H1 (cell line): ENCODE results near the gene MORF4L1. TPM values are rescaled to one million over a fixed set of nuclear protein-coding genes. Genes with fewer than 3 reads are reported as not detected.
A peak's percentile ranks its signal among the peaks of the same experiment; 100 is the strongest.

Experiments used
- CTCF ChIA-PET: fragments of 300-600 bp; sonication (Branson Sonifier 250); formaldehyde crosslinking; loops from one replicate; lab custom pipeline; 2021; ENCODE audit not compliant: partially characterized antibody; lab: Charles Lee
- POLR2A ChIA-PET: fragments of 300-600 bp; sonication (Branson Sonifier 250); formaldehyde crosslinking; loops from one replicate; lab custom pipeline; 2021; ENCODE audit warnings: inconsistent platforms; ENCODE audit not compliant: partially characterized antibody; lab: Charles Lee
- DNase-seq, 2 experiments: peaks; one replicate each; pipeline versions ENCODE4 v3.0.0 to v3.0.0-alpha.2; 2010 to 2022; ENCODE audit warnings: low spot score in 2 of 2, low read depth in 1 of 2, mixed read lengths in 1 of 2
- FAIRE-seq: peaks from 2 replicates; lab custom pipeline; 2011; peaks lifted over from hg19 to GRCh38; lab: Jason Lieb, UNC
- H2AFZ ChIP-seq: 2 replicates; pipeline ENCODE4 v1.8.1; 2012; ENCODE audit warnings: low read length, inconsistent platforms
- H2AK5ac ChIP-seq: 2 replicates; pipeline ENCODE4 v1.6.1; 2013; ENCODE audit warnings: low read depth, low read length
- H2BK120ac ChIP-seq: replicated peaks from 2 replicates; pipeline ENCODE3; 2013; ENCODE audit warnings: low read depth, low read length, inconsistent platforms
- H2BK12ac ChIP-seq: 2 replicates; pipeline ENCODE4 v1.6.1; 2013; ENCODE audit warnings: low read depth, low read length
- H2BK15ac ChIP-seq: 2 replicates; pipeline ENCODE4 v1.6.1; 2013; ENCODE audit warnings: low read length
- H2BK20ac ChIP-seq: 2 replicates; pipeline ENCODE4 v1.6.1; 2013; ENCODE audit warnings: low read length
- H2BK5ac ChIP-seq: 2 replicates; pipeline ENCODE4 v1.6.1; 2013; ENCODE audit warnings: low read depth, low read length
- H3K14ac ChIP-seq: 2 replicates; pipeline ENCODE4 v1.6.1; 2013; ENCODE audit warnings: inconsistent platforms; ENCODE audit not compliant: insufficient read length
- H3K18ac ChIP-seq: 2 replicates; pipeline ENCODE4 v1.6.1; 2013; ENCODE audit warnings: low read length; ENCODE audit errors: extremely low read depth
- H3K23ac ChIP-seq: 2 replicates; pipeline ENCODE4 v1.6.1; 2013; ENCODE audit warnings: inconsistent platforms; ENCODE audit not compliant: insufficient read length
- H3K23me2 ChIP-seq: 2 replicates; pipeline ENCODE4 v1.6.1; 2013; ENCODE audit warnings: low read depth, low read length
- H3K27ac ChIP-seq: 2 replicates; pipeline ENCODE4 v1.6.1; 2011; ENCODE audit warnings: low read depth, low read length, inconsistent platforms
- H3K27me3 ChIP-seq, 4 experiments: replicated peaks in 1 of 4; 1 replicate in 1 of 4; 2 replicates in 3 of 4; pipeline versions ENCODE4 v1.6.1 to v1.8.1; 2011 to 2013; ENCODE audit warnings: low read length in 3 of 4, mild to moderate bottlenecking in 3 of 4, inconsistent platforms in 2 of 4, mixed read lengths in 2 of 4, moderate library complexity in 1 of 4; ENCODE audit not compliant: control insufficient read depth in 3 of 4, insufficient read depth in 3 of 4; ENCODE audit errors: extremely low read depth in 1 of 4
- H3K36me3 ChIP-seq, 4 experiments: 2 replicates each; pipeline versions ENCODE4 v1.6.1 to v1.8.1; 2011 to 2013; ENCODE audit warnings: mild to moderate bottlenecking in 4 of 4, low read length in 3 of 4, moderate library complexity in 2 of 4, control low read depth in 1 of 4, inconsistent platforms in 1 of 4; ENCODE audit not compliant: insufficient read depth in 4 of 4, control insufficient read depth in 2 of 4
- H3K4ac ChIP-seq: replicated peaks from 2 replicates; pipeline ENCODE3; 2013; ENCODE audit warnings: low read length, low read depth, mixed read lengths, inconsistent platforms; ENCODE audit not compliant: insufficient read length
- H3K4me1 ChIP-seq, 4 experiments: replicated peaks in 1 of 4; 1 replicate in 1 of 4; 2 replicates in 3 of 4; pipeline versions ENCODE4 v1.6.1 to v1.8.1; 2011 to 2013; ENCODE audit warnings: low read length in 3 of 4, inconsistent platforms in 2 of 4, mixed read lengths in 1 of 4; ENCODE audit not compliant: insufficient read depth in 4 of 4, control insufficient read depth in 3 of 4
- H3K4me2 ChIP-seq, 2 experiments: 2 replicates each; pipeline versions ENCODE4 v1.6.1 to v1.8.1; 2011 to 2013; ENCODE audit warnings: low read depth in 2 of 2, low read length in 2 of 2, control low read depth in 1 of 2, inconsistent platforms in 1 of 2, mild to moderate bottlenecking in 1 of 2; ENCODE audit not compliant: insufficient read depth in 1 of 2
- H3K4me3 ChIP-seq, 4 experiments: fragments of 200-600, 300-600 bp in 1 of 4; sonication (generic), shearing (Covaris generic), sonication (Bioruptor Twin) in 1 of 4; 2 replicates each; pipeline versions ENCODE4 v1.5.1 to v1.8.1; 2011 to 2016; ENCODE audit warnings: low read length in 4 of 4, low read depth in 3 of 4, control low read depth in 2 of 4, inconsistent platforms in 2 of 4, mild to moderate bottlenecking in 2 of 4, mixed read lengths in 1 of 4, moderate library complexity in 1 of 4; ENCODE audit not compliant: insufficient read depth in 2 of 4; ENCODE audit errors: extremely low read depth in 1 of 4
- H3K56ac ChIP-seq: replicated peaks from 2 replicates; pipeline ENCODE3; 2013; ENCODE audit warnings: low read depth, mild to moderate bottlenecking, mixed read lengths, low read length, inconsistent platforms; ENCODE audit not compliant: insufficient read length
- H3K79me1 ChIP-seq: 2 replicates; pipeline ENCODE4 v1.6.1; 2013; ENCODE audit warnings: low read depth, low read length, control low read depth
- H3K79me2 ChIP-seq, 2 experiments: 2 replicates each; pipeline versions ENCODE4 v1.6.1 to v1.8.1; 2012 to 2013; ENCODE audit warnings: low read length in 2 of 2, mild to moderate bottlenecking in 2 of 2, inconsistent platforms in 1 of 2; ENCODE audit not compliant: insufficient read depth in 2 of 2, control insufficient read depth in 1 of 2
- H3K9ac ChIP-seq, 4 experiments: replicated peaks in 1 of 4; 1 replicate in 1 of 4; 2 replicates in 3 of 4; pipeline versions ENCODE4 v1.6.1 to v1.8.1; 2011 to 2013; ENCODE audit warnings: low read depth in 3 of 4, low read length in 3 of 4, control low read depth in 2 of 4, mild to moderate bottlenecking in 2 of 4, moderate library complexity in 2 of 4, inconsistent platforms in 1 of 4; ENCODE audit errors: extremely low read depth in 1 of 4
- H3K9me3 ChIP-seq, 2 experiments: 2 replicates each; pipeline versions ENCODE4 v1.6.1 to v1.8.1; 2012 to 2013; ENCODE audit warnings: mild to moderate bottlenecking in 2 of 2, moderate library complexity in 2 of 2, control low read depth in 1 of 2, inconsistent platforms in 1 of 2, low read depth in 1 of 2, low read length in 1 of 2, mixed read lengths in 1 of 2; ENCODE audit not compliant: insufficient read depth in 2 of 2
- H4K20me1 ChIP-seq, 2 experiments: replicated peaks in 1 of 2; 2 replicates each; pipeline versions ENCODE3 to v1.8.1; 2011 to 2013; ENCODE audit warnings: inconsistent platforms in 2 of 2, low read length in 2 of 2, mild to moderate bottlenecking in 1 of 2; ENCODE audit not compliant: insufficient read depth in 2 of 2, control insufficient read depth in 1 of 2
- H4K5ac ChIP-seq: 2 replicates; pipeline ENCODE4 v1.6.1; 2013; ENCODE audit warnings: low read length, low read depth, mixed read lengths, inconsistent platforms; ENCODE audit not compliant: insufficient read length
- H4K8ac ChIP-seq: 2 replicates; pipeline ENCODE4 v1.8.0; 2013; ENCODE audit warnings: mild to moderate bottlenecking, moderate library complexity, low read length, inconsistent platforms; ENCODE audit not compliant: insufficient read depth; ENCODE audit errors: extremely low read depth
- H4K91ac ChIP-seq: replicated peaks from 2 replicates; pipeline ENCODE3; 2013; ENCODE audit warnings: low read length, mixed read lengths, inconsistent platforms; ENCODE audit not compliant: insufficient read length
- BRCA1 ChIP-seq: IDR thresholded peaks from 2 replicates; pipeline ENCODE4 v1.6.1; 2012; ENCODE audit warnings: low read depth, low read length, improper control_type of control experiment
- CBX8 ChIP-seq: fragments of 300-800, 300-1000 bp; sonication (generic); IDR thresholded peaks from 2 replicates; pipeline ENCODE4 v1.7.1; 2016; ENCODE audit warnings: low read depth, low read length, borderline replicate concordance
- CREB1 ChIP-seq: IDR thresholded peaks from 2 replicates; pipeline ENCODE4 v1.6.1; 2012; ENCODE audit warnings: inconsistent platforms
- FOSL1 ChIP-seq: IDR thresholded peaks from 2 replicates; pipeline ENCODE4 v1.6.1; 2011; ENCODE audit warnings: mild to moderate bottlenecking, low read depth, low read length, moderate library complexity; ENCODE audit not compliant: insufficient read depth
- GTF2F1 ChIP-seq: IDR thresholded peaks from 2 replicates; pipeline ENCODE4 v1.6.1; 2012; ENCODE audit warnings: low read depth, low read length, improper control_type of control experiment, borderline replicate concordance
- KDM1A ChIP-seq: fragments of 200-600, 300-600 bp; sonication (generic); IDR thresholded peaks from 2 replicates; pipeline ENCODE4 v1.7.1; 2016; ENCODE audit warnings: mild to moderate bottlenecking, low read length, borderline replicate concordance
- KDM4A ChIP-seq: IDR thresholded peaks from one replicate; pipeline ENCODE4 v1.7.1; 2012; ENCODE audit warnings: low read depth, mild to moderate bottlenecking, moderate library complexity, low read length, inconsistent platforms; ENCODE audit not compliant: severe bottlenecking
- POLR2AphosphoS5 ChIP-seq: IDR thresholded peaks from 2 replicates; pipeline ENCODE4 v1.6.1; 2011; ENCODE audit warnings: low read depth, low read length
- SIRT6 ChIP-seq: IDR thresholded peaks from one replicate; pipeline ENCODE4 v1.7.1; 2012; ENCODE audit warnings: low read length, inconsistent platforms
- SIX5 ChIP-seq: IDR thresholded peaks from 2 replicates; pipeline ENCODE4 v1.6.1; 2011; ENCODE audit warnings: mild to moderate bottlenecking, low read depth, low read length
- SRF ChIP-seq: IDR thresholded peaks from 2 replicates; pipeline ENCODE4 v1.6.1; 2011; ENCODE audit warnings: mild to moderate bottlenecking, low read depth, low read length, moderate library complexity
- SUZ12 ChIP-seq: fragments of 200-600 bp; sonication (generic); IDR thresholded peaks from 2 replicates; pipeline ENCODE4 v1.6.1; 2012; ENCODE audit warnings: mild to moderate bottlenecking, inconsistent platforms, low read length, moderate library complexity, mixed read lengths
- YY1 ChIP-seq: IDR thresholded peaks from 2 replicates; pipeline ENCODE4 v1.6.1; 2011; ENCODE audit warnings: low read depth, mild to moderate bottlenecking, low read length
- WGBS, 2 experiments: shearing (Covaris generic) in 1 of 2; methylation state at CpG; one replicate each; pipeline versions ENCODE4 v1.1.6 to v1.1.7; 2013 to 2015; ENCODE audit warnings: low lambda C conversion rate in 2 of 2, mixed read lengths in 2 of 2, inconsistent platforms in 1 of 2, low coverage in 1 of 2, missing lambda C conversion rate in 1 of 2; ENCODE audit not compliant: insufficient replicate concordance in 2 of 2, insufficient coverage in 1 of 2, insufficient read length in 1 of 2; ENCODE audit errors: extremely low coverage in 1 of 2, missing lambda C conversion rate in 1 of 2; 5-methylcytosine and 5-hydroxymethylcytosine counted together
- polyA plus RNA-seq, 7 experiments: library from polyadenylated mRNA; depleted of rRNA in 3 of 7; stranded (reverse) in 5 of 7; unstranded in 2 of 7; fragments of >200 nt in 5 of 7; fragments of 200-250 nt in 2 of 7; gene quantifications; 1 replicate in 5 of 7; 2 replicates in 1 of 7; 4 replicates in 1 of 7; pipeline versions ENCODE4 v1.2.1 to v1.2.3, GENCODE V29; 2011 to 2013; ENCODE audit warnings: missing spikeins in 2 of 7, mixed read lengths in 2 of 7
- total RNA-seq: library from RNA; stranded (reverse); fragmentation: NEBNext Ultra II Directional; extraction: Animal tissue kit (Norgen Biotek cat#: 25700); gene quantifications from 2 replicates; pipeline ENCODE4 v1.2.1, GENCODE V29; 2021

MORF4L1 gene
- total and polyA plus RNA-seq, 2 of the 8 experiments (the other 6 are each of a cell fraction or from before 2014, with no cell fraction given): 260 to 533 TPM

DNA sequence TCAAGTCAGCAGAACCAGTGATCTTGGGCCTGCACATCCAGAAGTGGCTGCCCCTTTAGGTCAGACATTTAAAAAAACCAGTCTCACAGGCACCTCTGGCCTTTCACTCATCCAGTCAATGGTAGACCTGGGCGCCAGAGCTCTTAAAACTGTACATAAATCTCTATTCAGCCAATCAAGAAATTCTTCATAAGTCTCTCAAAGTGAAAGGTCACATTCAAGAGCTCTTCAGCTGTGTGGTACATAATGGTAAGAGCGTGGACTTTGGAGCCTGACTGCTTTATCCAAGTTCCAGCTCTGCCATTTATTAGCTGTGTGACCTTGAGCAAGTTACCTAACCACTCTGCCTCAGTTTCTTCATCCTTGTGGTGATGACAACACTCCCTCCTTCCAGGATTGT, 22.3 kb upstream of the MORF4L1 start:
- H4K20me1 ChIP-seq: no peaks in the 10 kb centered on the region
- H2AFZ ChIP-seq: no peak overlapping the region
- no peak overlapping the region for H4K8ac ChIP-seq
- DNase-seq (no peak), FAIRE-seq (no peak)
- no peak overlapping the region for H2BK5ac ChIP-seq
- CTCF ChIA-PET: interaction anchor here (0.9 to 1.6 kb wide), 4 partner anchors 9 to 59 kb away, joined by 3 to 8 read pairs (median 4); no protein-coding TSS in a partner anchor
- H3K4me3 ChIP-seq: no peak overlapping the region
- H3K4ac ChIP-seq: no peak overlapping the region
- H2BK20ac ChIP-seq: no peak overlapping the region
- no peak overlapping the region for H3K56ac ChIP-seq
- TF ChIP-seq FOSL1 (no peak), POLR2AphosphoS5 (no peak), SUZ12 (no peak), SIX5 (no peak), BRCA1 (no peak), CREB1 (no peak), SRF (no peak), GTF2F1 (no peak), CBX8 (no peak), SIRT6 (no peak), KDM4A (no peak), KDM1A (no peak), YY1 (no peak)
- no peaks in the 10 kb centered on the region for H3K27me3 ChIP-seq
- H3K23me2 ChIP-seq: no peaks in the 10 kb centered on the region
- no peak overlapping the region for H3K27ac ChIP-seq
- H2BK12ac ChIP-seq: 0 out of 2 replicates have a peak overlapping the region, but pooled peaks have one; percentile 39
- no peak overlapping the region for H2BK120ac ChIP-seq
- no peaks in the 10 kb centered on the region for H3K36me3 ChIP-seq
- no peak overlapping the region for H3K18ac ChIP-seq
- no peaks in the 10 kb centered on the region for H3K79me1 ChIP-seq
- H2BK15ac ChIP-seq: peak overlapping the region; percentile 13; the same call in 1 of the 2 replicates
- no peaks in the 10 kb centered on the region for H3K79me2 ChIP-seq
- H2AK5ac ChIP-seq: no peak overlapping the region
- H4K5ac ChIP-seq: no peak overlapping the region
- POLR2A ChIA-PET: interaction anchor here (1.2 to 2.8 kb wide), 2 partner anchors 12 to 22 kb away, joined by 4 to 13 read pairs; partner anchors contain the start of gene MORF4L1
- H3K9ac ChIP-seq: no peak overlapping the region
- no peak overlapping the region for H3K14ac ChIP-seq
- H3K9me3 ChIP-seq: no peaks in the 10 kb centered on the region
- peaks cover 3 to 8% (median 5%) of the 10 kb centered on the region in 4 experiments for H3K4me1 ChIP-seq
- H4K91ac ChIP-seq: no peak overlapping the region
- no peak overlapping the region for H3K4me2 ChIP-seq
- WGBS, 2 experiments: 89% methylated on average over 2 of the region's 2 CpGs; no CpG with 5 or more reads in 1 of the 2 experiments
- no peak overlapping the region for H3K23ac ChIP-seq
